WTC11 (cell line): Measurements from ENCODE around the gene SRRM2. TPM values are rescaled to one million over a fixed set of nuclear protein-coding genes. Genes with fewer than 3 reads are reported as not detected.

Experiments
- ATAC-seq: fragments of 200-7000 bp; cut with Tn5 transposase; 2 replicates; pipeline ENCODE4 v1.10.0; 2021; ENCODE audit warnings: mild to moderate bottlenecking, moderate library complexity
- CTCF ChIA-PET: fragments of 300-600 bp; sonication (Branson Sonifier 250); formaldehyde crosslinking; loops from one replicate; lab custom pipeline; 2021; ENCODE audit warnings: antibody characterized with exemption; lab: Charles Lee
- POLR2A ChIA-PET: fragments of 350-600 bp; sonication (Branson Sonifier 250); formaldehyde crosslinking; loops from one replicate; lab custom pipeline; 2021; ENCODE audit warnings: antibody characterized with exemption; lab: Charles Lee
- DNase-seq: peaks from one replicate; pipeline ENCODE4 v3.0.0; 2021; ENCODE audit warnings: low spot score
- H3K27ac Mint-ChIP-seq: 2 replicates; pipeline ENCODE4 v1.8.0; 2021; ENCODE audit warnings: mixed read lengths
- H3K27me3 Mint-ChIP-seq: 2 replicates; pipeline ENCODE4 v1.8.0; 2021; ENCODE audit warnings: low read depth, mild to moderate bottlenecking, moderate library complexity, mixed read lengths
- H3K36me3 Mint-ChIP-seq: 2 replicates; pipeline ENCODE4 v1.8.0; 2021; ENCODE audit warnings: mixed read lengths
- H3K4me1 Mint-ChIP-seq: 2 replicates; pipeline ENCODE4 v1.8.0; 2022; ENCODE audit warnings: mixed read lengths
- H3K4me3 Mint-ChIP-seq: 2 replicates; pipeline ENCODE4 v1.8.0; 2021; ENCODE audit warnings: mild to moderate bottlenecking, moderate library complexity, mixed read lengths
- H3K9me3 Mint-ChIP-seq: 2 replicates; pipeline ENCODE4 v1.8.0; 2021; ENCODE audit warnings: mixed read lengths
- E2F5 ChIP-seq: sonication (generic); formaldehyde crosslinking; IDR thresholded peaks from 2 replicates; pipeline ENCODE4 v1.8.1; 2022; ENCODE audit warnings: mild to moderate bottlenecking, moderate library complexity, missing genetic modification reagents
- EMX1 ChIP-seq: fragments of 250-450 bp; sonication (Bioruptor Pico); IDR thresholded peaks from 2 replicates; pipeline ENCODE4 v1.8.0; 2021; ENCODE audit warnings: mild to moderate bottlenecking
- FOXK1 ChIP-seq: sonication (generic); formaldehyde crosslinking; IDR thresholded peaks from 2 replicates; pipeline ENCODE4 v1.8.0; 2022; ENCODE audit warnings: mild to moderate bottlenecking, moderate library complexity, missing genetic modification reagents
- GRHL2 ChIP-seq: fragments of 250-450 bp; sonication (Bioruptor Pico); IDR thresholded peaks from 2 replicates; pipeline ENCODE4 v1.8.0; 2022; ENCODE audit warnings: mild to moderate bottlenecking, moderate library complexity; ENCODE audit not compliant: insufficient replicate concordance, severe bottlenecking
- NR1H2 ChIP-seq: sonication (generic); formaldehyde crosslinking; IDR thresholded peaks from 2 replicates; pipeline ENCODE4 v1.9.0; 2021; ENCODE audit warnings: mild to moderate bottlenecking, moderate library complexity, missing genetic modification reagents
- NR3C1 ChIP-seq: sonication (generic); formaldehyde crosslinking; conservative IDR thresholded peaks from 2 replicates; pipeline ENCODE4 v1.8.1; 2023; ENCODE audit warnings: low read depth, mild to moderate bottlenecking, missing genetic modification reagents
- SMAD4 ChIP-seq: sonication (generic); formaldehyde crosslinking; IDR thresholded peaks from 2 replicates; pipeline ENCODE4 v1.8.0; 2022; ENCODE audit warnings: mild to moderate bottlenecking, missing genetic modification reagents
- SOX15 ChIP-seq: fragments of 250-450 bp; sonication (Bioruptor Pico); IDR thresholded peaks from 2 replicates; pipeline ENCODE4 v1.9.0; 2021; ENCODE audit warnings: mild to moderate bottlenecking
- TEAD1 ChIP-seq: sonication (generic); formaldehyde crosslinking; IDR thresholded peaks from 2 replicates; pipeline ENCODE4 v1.8.0; 2022; ENCODE audit warnings: mild to moderate bottlenecking, missing genetic modification reagents
- ZNF121 ChIP-seq: sonication (generic); formaldehyde crosslinking; IDR thresholded peaks from 2 replicates; pipeline ENCODE4 v1.8.0; 2023; ENCODE audit warnings: missing genetic modification reagents
- ZNF138 ChIP-seq: sonication (generic); formaldehyde crosslinking; conservative IDR thresholded peaks from 2 replicates; pipeline ENCODE4 v1.8.1; 2022; ENCODE audit warnings: mild to moderate bottlenecking, moderate library complexity, missing genetic modification reagents
- ZNF232 ChIP-seq: sonication (generic); formaldehyde crosslinking; IDR thresholded peaks from 2 replicates; pipeline ENCODE4 v1.8.0; 2022; ENCODE audit warnings: mild to moderate bottlenecking, missing genetic modification reagents
- ZNF396 ChIP-seq: fragments of 250-450 bp; sonication (Bioruptor Pico); IDR thresholded peaks from 2 replicates; pipeline ENCODE4 v1.8.0; 2021; ENCODE audit warnings: mild to moderate bottlenecking, moderate library complexity, borderline replicate concordance
- ZNF416 ChIP-seq: fragments of 250-450 bp; sonication (Bioruptor Pico); IDR thresholded peaks from 2 replicates; pipeline ENCODE4 v1.9.0; 2021; ENCODE audit warnings: mild to moderate bottlenecking, inconsistent platforms
- total RNA-seq: library from RNA; stranded (reverse); gene quantifications from 3 replicates; pipeline ENCODE4 v1.2.3, GENCODE V29; 2021
- TF ChIP-seq, protein P1 (sequence below): sonication (generic); formaldehyde crosslinking; IDR thresholded peaks from 2 replicates; pipeline ENCODE4 v1.8.0; 2022; ENCODE audit warnings: mild to moderate bottlenecking, missing genetic modification reagents
- TF ChIP-seq, protein P2 (sequence below): sonication (generic); formaldehyde crosslinking; IDR thresholded peaks from 2 replicates; pipeline ENCODE4 v1.8.0; 2022; ENCODE audit warnings: mild to moderate bottlenecking, missing genetic modification reagents
- TF ChIP-seq, protein P3 (sequence below): fragments of 250-450 bp; sonication (Bioruptor Pico); IDR thresholded peaks from 2 replicates; pipeline ENCODE4 v1.8.0; 2021; ENCODE audit warnings: mild to moderate bottlenecking
- TF ChIP-seq, protein P4 (sequence below): sonication (generic); formaldehyde crosslinking; IDR thresholded peaks from 2 replicates; pipeline ENCODE4 v1.8.0; 2022; ENCODE audit warnings: missing genetic modification reagents
- TF ChIP-seq, protein P5 (sequence below): sonication (generic); formaldehyde crosslinking; IDR thresholded peaks from 2 replicates; pipeline ENCODE4 v1.8.1; 2022; ENCODE audit warnings: low read depth, mild to moderate bottlenecking, moderate library complexity, missing genetic modification reagents, borderline replicate concordance
- TF ChIP-seq, protein P6 (sequence below): fragments of 250-450 bp; sonication (Bioruptor Pico); IDR thresholded peaks from 2 replicates; pipeline ENCODE4 v1.9.0; 2021; ENCODE audit warnings: mild to moderate bottlenecking

The SRRM2 gene
- total RNA-seq, 1 experiment from 2014 or later, result 823 TPM

DNA sequence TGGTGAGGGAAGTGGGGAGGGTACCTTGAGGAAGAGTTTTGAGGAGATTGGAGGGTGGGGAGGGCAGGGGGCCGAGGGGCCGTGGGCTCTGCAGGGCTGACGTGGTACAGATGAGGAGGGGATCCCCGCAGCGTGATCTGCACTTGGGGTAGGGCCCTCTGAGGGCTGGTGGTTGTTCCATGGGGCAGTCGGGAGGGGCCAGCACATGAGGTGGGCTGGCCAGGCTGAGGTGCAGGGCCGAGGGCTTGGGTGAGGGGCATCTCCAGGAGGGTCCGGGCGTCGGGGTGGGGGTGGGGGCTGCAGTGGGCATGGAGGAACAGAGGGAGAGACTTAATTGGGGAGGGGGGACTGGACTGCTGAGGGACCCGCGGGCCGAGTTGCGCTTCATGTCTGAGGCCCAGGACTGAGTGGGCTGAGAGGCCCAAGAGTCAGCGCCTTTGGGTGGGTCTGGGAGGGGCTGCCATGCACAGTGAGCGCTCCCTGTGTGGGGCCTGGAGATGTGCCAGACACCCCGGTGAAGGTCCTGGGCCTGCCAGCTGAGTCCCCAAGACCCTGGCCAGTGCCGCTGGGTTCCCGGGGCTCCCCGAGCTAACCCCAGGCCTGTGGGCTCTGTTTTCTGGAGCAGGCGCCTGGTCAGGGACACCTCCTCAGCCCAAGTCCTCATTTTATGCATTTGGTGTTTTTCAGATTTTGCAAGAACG, 45.7 kb upstream of the SRRM2 start:
- no peak overlapping the region for H3K27ac Mint-ChIP-seq
- H3K4me3 Mint-ChIP-seq, result no peak overlapping the region
- H3K27me3 Mint-ChIP-seq, result no peaks in the 10 kb centered on the region
- H3K4me1 Mint-ChIP-seq, result no peaks in the 10 kb centered on the region
- ChIA-PET POLR2A (no interaction called here), CTCF (no interaction called here)
- no peak for TF ChIP-seq ZNF396 (CRISPR knock-in tag)
- TF ChIP-seq, protein P1, sequence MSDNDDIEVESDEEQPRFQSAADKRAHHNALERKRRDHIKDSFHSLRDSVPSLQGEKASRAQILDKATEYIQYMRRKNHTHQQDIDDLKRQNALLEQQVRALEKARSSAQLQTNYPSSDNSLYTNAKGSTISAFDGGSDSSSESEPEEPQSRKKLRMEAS (CRISPR knock-in tag), result no peak
- TF ChIP-seq ZNF232, result no peak
- TF ChIP-seq NR1H2 (CRISPR knock-in tag), result no peak
- no peak for TF ChIP-seq ZNF138 (CRISPR knock-in tag)
- no peak for TF ChIP-seq EMX1 (CRISPR knock-in tag)
- TF ChIP-seq, protein P2, sequence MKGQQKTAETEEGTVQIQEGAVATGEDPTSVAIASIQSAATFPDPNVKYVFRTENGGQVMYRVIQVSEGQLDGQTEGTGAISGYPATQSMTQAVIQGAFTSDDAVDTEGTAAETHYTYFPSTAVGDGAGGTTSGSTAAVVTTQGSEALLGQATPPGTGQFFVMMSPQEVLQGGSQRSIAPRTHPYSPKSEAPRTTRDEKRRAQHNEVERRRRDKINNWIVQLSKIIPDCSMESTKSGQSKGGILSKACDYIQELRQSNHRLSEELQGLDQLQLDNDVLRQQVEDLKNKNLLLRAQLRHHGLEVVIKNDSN (CRISPR knock-in tag), result no peak
- TF ChIP-seq ZNF121 (CRISPR knock-in tag), result no peak
- TF ChIP-seq SMAD4 (CRISPR knock-in tag), result no peak
- TF ChIP-seq, protein P3, sequence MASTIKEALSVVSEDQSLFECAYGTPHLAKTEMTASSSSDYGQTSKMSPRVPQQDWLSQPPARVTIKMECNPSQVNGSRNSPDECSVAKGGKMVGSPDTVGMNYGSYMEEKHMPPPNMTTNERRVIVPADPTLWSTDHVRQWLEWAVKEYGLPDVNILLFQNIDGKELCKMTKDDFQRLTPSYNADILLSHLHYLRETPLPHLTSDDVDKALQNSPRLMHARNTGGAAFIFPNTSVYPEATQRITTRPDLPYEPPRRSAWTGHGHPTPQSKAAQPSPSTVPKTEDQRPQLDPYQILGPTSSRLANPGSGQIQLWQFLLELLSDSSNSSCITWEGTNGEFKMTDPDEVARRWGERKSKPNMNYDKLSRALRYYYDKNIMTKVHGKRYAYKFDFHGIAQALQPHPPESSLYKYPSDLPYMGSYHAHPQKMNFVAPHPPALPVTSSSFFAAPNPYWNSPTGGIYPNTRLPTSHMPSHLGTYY, result no peak
- no peak for TF ChIP-seq SOX15 (CRISPR knock-in tag)
- TF ChIP-seq, protein P4, sequence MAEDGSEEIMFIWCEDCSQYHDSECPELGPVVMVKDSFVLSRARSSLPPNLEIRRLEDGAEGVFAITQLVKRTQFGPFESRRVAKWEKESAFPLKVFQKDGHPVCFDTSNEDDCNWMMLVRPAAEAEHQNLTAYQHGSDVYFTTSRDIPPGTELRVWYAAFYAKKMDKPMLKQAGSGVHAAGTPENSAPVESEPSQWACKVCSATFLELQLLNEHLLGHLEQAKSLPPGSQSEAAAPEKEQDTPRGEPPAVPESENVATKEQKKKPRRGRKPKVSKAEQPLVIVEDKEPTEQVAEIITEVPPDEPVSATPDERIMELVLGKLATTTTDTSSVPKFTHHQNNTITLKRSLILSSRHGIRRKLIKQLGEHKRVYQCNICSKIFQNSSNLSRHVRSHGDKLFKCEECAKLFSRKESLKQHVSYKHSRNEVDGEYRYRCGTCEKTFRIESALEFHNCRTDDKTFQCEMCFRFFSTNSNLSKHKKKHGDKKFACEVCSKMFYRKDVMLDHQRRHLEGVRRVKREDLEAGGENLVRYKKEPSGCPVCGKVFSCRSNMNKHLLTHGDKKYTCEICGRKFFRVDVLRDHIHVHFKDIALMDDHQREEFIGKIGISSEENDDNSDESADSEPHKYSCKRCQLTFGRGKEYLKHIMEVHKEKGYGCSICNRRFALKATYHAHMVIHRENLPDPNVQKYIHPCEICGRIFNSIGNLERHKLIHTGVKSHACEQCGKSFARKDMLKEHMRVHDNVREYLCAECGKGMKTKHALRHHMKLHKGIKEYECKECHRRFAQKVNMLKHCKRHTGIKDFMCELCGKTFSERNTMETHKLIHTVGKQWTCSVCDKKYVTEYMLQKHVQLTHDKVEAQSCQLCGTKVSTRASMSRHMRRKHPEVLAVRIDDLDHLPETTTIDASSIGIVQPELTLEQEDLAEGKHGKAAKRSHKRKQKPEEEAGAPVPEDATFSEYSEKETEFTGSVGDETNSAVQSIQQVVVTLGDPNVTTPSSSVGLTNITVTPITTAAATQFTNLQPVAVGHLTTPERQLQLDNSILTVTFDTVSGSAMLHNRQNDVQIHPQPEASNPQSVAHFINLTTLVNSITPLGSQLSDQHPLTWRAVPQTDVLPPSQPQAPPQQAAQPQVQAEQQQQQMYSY (CRISPR knock-in tag), result no peak
- no peak for TF ChIP-seq E2F5 (CRISPR knock-in tag)
- no peak for TF ChIP-seq TEAD1 (CRISPR knock-in tag)
- TF ChIP-seq NR3C1, result no peak
- TF ChIP-seq ZNF416 (CRISPR knock-in tag), result no peak
- TF ChIP-seq, protein P5, sequence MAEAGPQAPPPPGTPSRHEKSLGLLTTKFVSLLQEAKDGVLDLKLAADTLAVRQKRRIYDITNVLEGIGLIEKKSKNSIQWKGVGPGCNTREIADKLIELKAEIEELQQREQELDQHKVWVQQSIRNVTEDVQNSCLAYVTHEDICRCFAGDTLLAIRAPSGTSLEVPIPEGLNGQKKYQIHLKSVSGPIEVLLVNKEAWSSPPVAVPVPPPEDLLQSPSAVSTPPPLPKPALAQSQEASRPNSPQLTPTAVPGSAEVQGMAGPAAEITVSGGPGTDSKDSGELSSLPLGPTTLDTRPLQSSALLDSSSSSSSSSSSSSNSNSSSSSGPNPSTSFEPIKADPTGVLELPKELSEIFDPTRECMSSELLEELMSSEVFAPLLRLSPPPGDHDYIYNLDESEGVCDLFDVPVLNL (CRISPR knock-in tag), result no peak
- TF ChIP-seq, protein P6, sequence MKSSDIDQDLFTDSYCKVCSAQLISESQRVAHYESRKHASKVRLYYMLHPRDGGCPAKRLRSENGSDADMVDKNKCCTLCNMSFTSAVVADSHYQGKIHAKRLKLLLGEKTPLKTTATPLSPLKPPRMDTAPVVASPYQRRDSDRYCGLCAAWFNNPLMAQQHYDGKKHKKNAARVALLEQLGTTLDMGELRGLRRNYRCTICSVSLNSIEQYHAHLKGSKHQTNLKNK, result no peak
- TF ChIP-seq GRHL2, result no peak
- TF ChIP-seq FOXK1, result no peak
- H3K36me3 Mint-ChIP-seq, result peaks cover 10% of the 10 kb centered on the region
- no peaks in the 10 kb centered on the region for H3K9me3 Mint-ChIP-seq
- DNase-seq (no peak), ATAC-seq (no peak)
